Activated CD8-positive, alpha-beta memory T cell treated with anti-CD3 and anti-CD28 coated beads for 36 hours (primary cell): Measurements from ENCODE around the gene PAGE2. TPM values are rescaled to one million over a fixed set of nuclear protein-coding genes. Genes with fewer than 3 reads are reported as not detected.
"Not testable (repeated sequence)": the region's sequence is repeated elsewhere in the genome, so short reads cannot be mapped to it uniquely, and the experiment has no call there.

Experiments
- CTCF ChIA-PET: fragments of 350-600 bp; sonication (Branson Sonifier 250); formaldehyde crosslinking; loops from one replicate; lab custom pipeline; 2021; ENCODE audit warnings: antibody characterized with exemption; lab: Charles Lee
- POLR2A ChIA-PET: fragments of 350-600 bp; sonication (Branson Sonifier 250); formaldehyde crosslinking; loops from one replicate; lab custom pipeline; 2021; ENCODE audit warnings: antibody characterized with exemption; lab: Charles Lee
- total RNA-seq, 2 experiments: library from RNA; stranded (reverse); gene quantifications; one replicate each; pipeline ENCODE4 v1.2.3, GENCODE V29; 2021

The PAGE2 gene
- total RNA-seq, 2 experiments from 2014 or later, result not detected

DNA sequence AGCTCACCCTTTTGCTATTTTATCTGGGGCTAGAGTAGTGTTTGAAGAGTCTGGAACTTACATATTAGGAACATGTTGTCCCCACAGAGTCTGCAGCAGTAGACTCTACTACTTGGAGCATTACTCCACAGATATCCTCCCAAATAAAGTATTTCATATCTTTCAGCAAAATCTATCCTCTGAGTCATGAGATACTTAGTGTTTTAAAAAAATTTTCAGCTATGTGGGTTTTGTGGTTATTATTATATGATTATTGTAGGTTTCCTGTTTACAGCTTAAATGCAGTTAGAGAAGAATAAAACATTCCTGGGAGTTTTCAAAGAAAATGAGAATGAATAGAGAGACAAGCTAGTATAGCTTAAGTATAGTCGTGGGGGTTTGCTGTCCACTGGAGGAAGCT lies 30.9 kb downstream of the PAGE2 start:
- POLR2A ChIA-PET, result no interaction called here
- CTCF ChIA-PET, result no interaction called here

DNA sequence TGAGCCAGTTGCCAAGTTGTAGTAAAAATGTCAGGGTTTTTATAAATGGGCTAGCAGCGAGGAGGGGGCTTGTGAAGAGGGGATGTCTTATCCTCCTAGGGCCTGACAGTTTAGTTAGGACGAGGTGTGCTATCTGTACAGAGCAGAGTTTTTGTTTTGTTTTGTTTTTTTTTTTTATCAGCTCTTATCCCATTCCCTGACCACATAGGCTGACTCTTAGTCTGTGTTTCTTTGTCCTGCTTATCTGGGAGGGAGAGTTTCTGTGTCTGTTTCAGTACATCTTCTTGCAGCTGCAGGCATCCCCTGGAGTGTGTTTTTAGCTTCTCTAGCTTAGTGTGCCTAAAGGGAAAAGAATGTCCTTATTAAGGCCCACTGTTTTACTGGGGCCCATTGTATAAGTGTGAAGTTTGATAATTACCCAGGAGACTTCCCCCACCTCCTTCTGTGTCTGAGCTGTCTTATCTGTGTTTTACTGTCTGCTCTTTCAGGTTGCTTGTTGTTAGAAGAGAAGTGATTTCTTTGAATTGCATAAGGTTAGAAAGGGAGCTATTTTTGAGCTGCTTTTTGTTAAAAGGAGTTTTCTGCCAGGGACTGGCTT lies 32.0 kb downstream of the PAGE2 start:
- POLR2A ChIA-PET, result interaction anchor here (0.6 kb wide), 1 partner anchor 657 kb away, joined by 3 read pairs; no protein-coding TSS in a partner anchor
- CTCF ChIA-PET, result interaction anchor here (0.6 kb wide), 1 partner anchor 319 kb away, joined by 3 read pairs; no protein-coding TSS in a partner anchor

- POLR2A ChIA-PET, result no interaction called here
- CTCF ChIA-PET, result no interaction called here
Measured at GRCh38 chrX:55123900-55124299, 35.1 kb downstream of the PAGE2 start.

GRCh38 chrX:55127692-55128091 lies 38.9 kb downstream of the PAGE2 start:
- CTCF ChIA-PET, result no interaction called here
- POLR2A ChIA-PET, result no interaction called here

DNA sequence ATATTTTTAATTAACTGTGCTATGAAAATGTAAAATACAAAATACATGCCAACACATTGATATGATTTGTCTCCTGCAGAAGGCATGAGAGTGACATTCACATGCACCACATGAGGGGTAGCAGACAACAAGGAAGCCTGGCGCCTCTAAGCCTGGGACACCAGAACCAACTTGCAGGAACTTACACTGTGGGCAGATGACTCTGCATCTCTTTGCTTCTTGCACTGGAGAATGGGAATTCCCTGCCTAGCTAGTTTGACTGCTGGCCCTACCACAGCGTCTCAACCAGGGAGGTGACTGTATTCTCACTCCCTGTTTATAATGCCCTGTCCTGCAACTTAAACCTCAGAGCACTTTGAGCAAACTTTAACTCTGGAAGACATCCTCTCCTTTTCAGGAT lies 40.5 kb downstream of the PAGE2 start:
- ChIA-PET POLR2A (no interaction called here), CTCF (no interaction called here)

- ChIA-PET POLR2A (no interaction called here), CTCF (no interaction called here)
Measured at GRCh38 chrX:55130481-55130880, 41.7 kb downstream of the PAGE2 start.

- ChIA-PET CTCF (no interaction called here), POLR2A (no interaction called here)
Measured at GRCh38 chrX:55132416-55132815, 43.6 kb downstream of the PAGE2 start.

DNA sequence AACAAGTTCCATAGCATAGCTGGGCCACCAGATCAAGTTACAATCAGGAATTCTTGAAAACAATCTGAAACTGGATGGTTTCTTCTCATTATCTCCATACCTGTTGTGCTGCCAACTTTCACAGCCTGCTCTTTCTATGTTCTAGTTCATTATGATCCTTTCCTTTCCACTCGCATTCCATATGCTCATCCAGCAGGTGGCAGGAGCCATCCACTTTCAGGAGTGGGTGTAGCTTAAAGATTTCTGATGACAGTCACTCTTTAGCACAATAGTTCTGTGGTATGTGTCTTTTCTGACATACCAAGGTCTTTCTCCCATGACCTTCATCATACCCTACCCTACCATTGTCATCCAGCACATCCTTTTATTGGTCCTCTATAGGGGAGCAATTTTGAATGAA lies 46.4 kb downstream of the PAGE2 start:
- ChIA-PET POLR2A (no interaction called here), CTCF (interaction anchor here (0.8 to 1.7 kb wide), 2 partner anchors 12 to 208 kb away, joined by 5 read pairs; no protein-coding TSS in a partner anchor)

- POLR2A ChIA-PET, CTCF ChIA-PET: not testable (repeated sequence)
Measured at GRCh38 chrX:55140800-55141199, 52.0 kb downstream of the PAGE2 start.

Other genes with a start within 250 kb of the PAGE2 start
- 1 to 10 TPM; 5.7 to 6.3 TPM for gene TRO, start 168.2 kb upstream of the PAGE2 start, total RNA-seq
- gene PFKFB1, start 94.8 kb upstream of the PAGE2 start, total RNA-seq, result under 1 TPM; 0.63 to 0.67 TPM
- gene APEX2, start 88.7 kb upstream of the PAGE2 start, total RNA-seq, result 10 to 100 TPM; 36.8 to 39.4 TPM
- not detected for gene ALAS2, start 58.0 kb upstream of the PAGE2 start, total RNA-seq
- not detected for gene PAGE2B, start 14.0 kb upstream of the PAGE2 start, total RNA-seq
- gene PAGE5, start 131.3 kb downstream of the PAGE2 start, total RNA-seq, result 1 to 10 TPM; 1.6 to 1.7 TPM
- gene PAGE3, start 175.9 kb downstream of the PAGE2 start, total RNA-seq, result not detected